ENCODE data around the gene CRYBG3.

GRCh38 chr3:97990624-97991292, 168.9 kb downstream of the CRYBG3 start:
- no peak for TF ChIP-seq CTCF (IDR thresholded peaks at IDR 0.05; ENCODE audit: low read depth, low read length)
- no peak for TF ChIP-seq MAX (IDR thresholded peaks at IDR 0.05; ENCODE audit: low read depth, low read length)
- no peak for TF ChIP-seq POLR2A (IDR thresholded peaks at IDR 0.05; ENCODE audit: extremely low read depth, insufficient read length)
- no peak for TF ChIP-seq MYC (IDR thresholded peaks at IDR 0.05; ENCODE audit: low read depth, low read length)
